Measurements from ENCODE around the gene COL5A2.

Gene COL5A2

GRCh38 chr2:189102735-189103134 lies 76.8 kb downstream of the COL5A2 start:
- no peak for DNase-seq (ENCODE audit: low read depth in 3 of 3)

DNA sequence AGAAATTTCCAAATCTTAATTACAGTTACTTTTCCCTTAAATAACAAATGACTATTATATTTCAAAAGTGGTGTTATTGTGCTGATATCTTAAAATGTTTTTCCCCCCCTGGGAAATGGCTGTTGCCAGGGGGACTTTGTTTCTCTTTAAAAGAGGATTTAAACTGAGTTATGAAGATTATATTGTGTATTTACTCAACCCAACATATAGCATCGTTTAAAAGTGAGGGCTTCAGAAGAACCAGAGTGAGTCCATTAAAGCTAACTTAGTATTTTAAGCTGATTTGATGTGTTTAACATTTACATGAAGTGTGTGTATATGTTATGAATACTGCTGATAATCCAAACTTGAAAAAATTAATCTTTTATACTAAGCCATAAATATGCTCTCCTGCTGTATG lies 81.6 kb downstream of the COL5A2 start:
- DNase-seq (ENCODE audit: low read depth in 3 of 3), result no peak

GRCh38 chr2:189096769-189097447 lies 82.7 kb downstream of the COL5A2 start:
- no peak for DNase-seq (ENCODE audit: low read depth in 3 of 3)

DNA sequence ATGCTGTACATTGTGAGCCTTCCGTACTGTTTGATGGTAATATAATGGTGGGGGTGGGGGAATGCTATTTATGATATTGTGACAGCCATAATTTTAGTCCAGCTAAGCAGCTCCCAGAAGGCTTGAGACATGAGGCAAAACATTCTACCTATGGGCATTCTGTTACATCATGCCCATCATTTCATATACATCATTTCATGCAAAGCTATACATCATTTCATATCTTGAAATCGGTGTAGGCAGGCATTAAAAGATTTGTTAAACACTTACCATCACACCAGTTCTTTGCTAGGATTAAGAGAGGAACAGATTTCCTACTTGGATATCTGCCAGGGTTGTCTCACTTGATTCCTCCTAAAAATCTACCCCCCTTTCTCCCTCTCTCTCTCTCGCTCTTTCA lies 84.5 kb downstream of the COL5A2 start:
- DNase-seq (ENCODE audit: low read depth in 3 of 3), result no peak

DNA sequence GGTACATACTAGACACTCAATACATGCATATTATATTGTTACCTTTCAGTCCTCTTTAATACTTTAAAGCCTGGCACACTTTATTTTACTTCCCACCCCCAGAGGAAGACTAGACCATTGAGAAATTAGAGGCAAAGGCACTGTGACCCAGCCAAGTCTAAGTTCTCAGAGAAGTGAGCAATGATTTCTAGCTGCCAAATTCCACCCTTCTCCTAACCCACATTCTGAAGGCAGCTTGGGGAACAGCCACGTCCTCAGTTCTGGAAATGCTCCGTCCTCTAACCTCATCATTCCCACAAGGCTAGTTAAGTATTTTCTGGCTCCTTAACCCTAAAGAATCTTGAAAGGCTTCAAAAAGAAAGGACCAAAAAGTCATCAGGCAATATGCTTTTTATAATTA lies 86.6 kb downstream of the COL5A2 start:
- no peak for DNase-seq (ENCODE audit: low read depth in 3 of 3)

- no peak for DNase-seq (ENCODE audit: low read depth in 3 of 3)
Observed at GRCh38 chr2:189091253-189091652, 88.3 kb downstream of the COL5A2 start.

- no peak for DNase-seq (ENCODE audit: low read depth in 3 of 3)
Observed at GRCh38 chr2:189088591-189089205, 90.9 kb downstream of the COL5A2 start.

GRCh38 chr2:189086710-189087109 lies 92.9 kb downstream of the COL5A2 start:
- no peak for DNase-seq (ENCODE audit: low read depth in 3 of 3)

DNA sequence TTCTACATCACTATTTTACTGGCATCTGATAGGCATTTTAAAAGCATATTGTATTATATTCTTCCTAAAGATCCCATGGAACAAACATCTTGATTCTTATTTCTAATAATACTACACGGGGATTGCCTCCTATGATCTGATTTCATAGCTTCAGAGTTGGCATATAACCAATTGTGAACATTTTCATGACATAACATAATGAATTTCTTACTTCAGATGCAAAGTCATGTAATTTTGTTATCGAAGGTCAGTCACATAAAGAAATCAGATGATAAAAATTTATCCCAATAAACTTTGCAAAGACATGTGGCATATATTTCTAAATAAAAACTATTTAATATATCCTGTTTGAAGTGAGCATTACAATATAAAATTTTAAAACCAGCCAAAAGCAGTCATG lies 93.3 kb downstream of the COL5A2 start:
- no peak for DNase-seq (ENCODE audit: low read depth in 3 of 3)

GRCh38 chr2:189083606-189084005 lies 96.0 kb downstream of the COL5A2 start:
- DNase-seq (ENCODE audit: low read depth in 3 of 3), result no peak

DNA sequence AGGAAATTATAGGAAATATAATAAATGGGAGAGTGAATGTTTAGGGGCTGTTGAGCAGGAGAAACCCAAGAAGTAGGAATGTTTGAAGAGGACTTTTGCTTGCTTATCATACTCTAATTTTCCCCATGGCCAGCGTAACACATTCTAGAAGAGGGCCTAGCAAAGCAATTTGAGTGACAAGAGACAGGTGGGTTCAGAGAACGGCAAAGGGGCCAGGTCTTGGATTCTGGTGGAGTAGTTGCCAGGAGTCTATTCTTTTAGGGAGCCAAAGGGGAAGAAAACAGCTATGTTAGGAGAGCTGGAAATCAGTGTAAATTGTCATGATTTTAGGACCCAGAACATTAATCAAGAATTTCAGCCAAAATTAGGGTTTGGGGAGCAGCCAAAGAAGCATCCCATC lies 96.5 kb downstream of the COL5A2 start:
- no peak for DNase-seq (ENCODE audit: low read depth in 3 of 3)

GRCh38 chr2:189082376-189082975 lies 97.1 kb downstream of the COL5A2 start:
- DNase-seq (ENCODE audit: low read depth in 3 of 3), result no peak

GRCh38 chr2:189076572-189076971 lies 103.0 kb downstream of the COL5A2 start:
- DNase-seq (ENCODE audit: low read depth in 3 of 3), result no peak

DNA sequence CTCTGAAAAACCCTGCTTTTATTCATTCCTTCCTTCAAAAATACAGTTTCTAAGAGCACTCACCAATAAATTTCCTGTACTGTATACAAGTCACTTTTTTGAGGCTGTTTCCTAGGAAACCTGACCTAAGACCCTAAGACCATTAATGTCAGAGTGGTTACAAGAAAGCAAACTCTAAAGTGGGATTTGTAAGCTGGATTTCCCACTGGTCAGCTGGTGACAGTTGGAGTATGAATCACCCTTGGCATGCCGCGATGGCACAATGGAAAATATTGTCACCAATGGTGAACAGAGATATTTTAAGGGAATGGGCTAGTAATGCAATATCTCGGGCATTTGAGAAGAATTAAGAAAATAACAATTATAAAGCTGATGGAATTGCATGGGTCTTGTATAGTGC lies 103.4 kb downstream of the COL5A2 start:
- DNase-seq (ENCODE audit: low read depth in 3 of 3), result no peak

DNA sequence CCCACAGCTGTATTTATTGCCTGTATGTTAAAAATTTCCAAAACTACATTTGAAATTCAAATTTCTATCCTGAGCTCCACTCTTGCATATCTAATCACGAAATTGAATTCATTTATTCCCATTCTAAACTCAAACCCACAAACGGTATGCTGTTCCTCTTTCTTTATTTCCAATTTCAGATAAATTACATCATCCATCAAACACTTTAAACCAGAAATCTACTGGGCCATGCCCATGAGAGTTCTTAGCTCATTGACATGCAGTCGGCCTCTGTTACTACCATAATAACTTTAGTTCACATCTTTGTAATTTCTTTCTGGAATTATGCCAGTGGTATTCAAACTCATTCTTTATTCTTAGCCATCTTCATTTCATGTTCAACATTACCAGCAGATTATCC lies 105.1 kb downstream of the COL5A2 start:
- DNase-seq (ENCODE audit: low read depth in 3 of 3), result no peak

DNA sequence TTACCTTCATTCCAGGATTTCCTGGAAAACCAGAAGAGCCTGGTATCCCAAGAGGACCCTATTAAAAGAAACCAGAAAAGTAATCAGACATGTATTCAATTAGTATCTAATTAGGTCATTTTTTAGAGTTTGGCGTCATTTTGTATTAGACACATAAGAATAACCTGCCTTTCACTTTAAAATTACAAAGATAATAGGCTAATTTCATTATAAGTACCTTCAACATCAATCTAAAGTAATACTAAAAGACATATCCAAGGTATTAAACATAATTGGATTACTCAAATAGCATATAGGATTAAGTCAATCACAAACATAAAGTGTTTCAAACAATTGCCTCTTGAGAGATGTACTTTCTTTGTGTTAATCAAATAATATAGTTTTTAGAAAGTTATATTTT lies 107.5 kb downstream of the COL5A2 start:
- DNase-seq (ENCODE audit: low read depth in 3 of 3), result no peak

DNA sequence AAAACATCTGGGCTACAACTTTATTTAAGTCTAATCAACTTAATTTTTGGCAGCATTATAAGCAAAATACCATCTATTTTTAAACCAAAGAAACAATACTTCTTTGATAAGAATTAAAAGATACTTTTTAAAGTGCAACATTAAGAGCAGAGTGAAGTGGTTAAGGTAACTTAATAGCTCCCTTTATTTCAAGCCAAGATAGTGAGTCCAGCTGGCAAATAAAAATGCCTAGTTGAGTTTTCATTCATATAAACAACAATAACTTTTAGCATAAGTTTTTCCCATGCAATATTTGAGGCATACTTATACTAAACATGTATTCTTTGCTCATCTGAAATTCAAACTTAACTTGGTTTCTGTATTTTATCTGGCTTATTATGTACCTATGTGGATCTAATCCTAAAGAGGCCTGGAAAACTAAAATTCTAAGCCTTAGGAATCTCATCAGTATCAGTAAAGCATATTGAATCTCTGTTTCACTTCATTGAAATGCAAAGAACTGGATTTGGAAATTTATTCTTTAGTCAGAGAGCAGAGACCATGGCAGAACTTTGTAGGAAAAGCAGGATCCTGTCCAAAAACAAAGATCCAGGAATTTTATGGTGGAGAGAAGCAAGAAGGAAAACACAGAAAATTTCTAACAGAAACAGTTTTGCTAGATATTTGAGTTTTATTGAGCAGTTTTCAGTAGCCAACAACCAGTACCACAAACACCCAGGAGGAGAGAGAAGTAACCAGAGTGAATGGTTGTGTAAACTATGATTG lies 109.5 kb downstream of the COL5A2 start:
- no peak for DNase-seq (ENCODE audit: low read depth in 3 of 3)

DNA sequence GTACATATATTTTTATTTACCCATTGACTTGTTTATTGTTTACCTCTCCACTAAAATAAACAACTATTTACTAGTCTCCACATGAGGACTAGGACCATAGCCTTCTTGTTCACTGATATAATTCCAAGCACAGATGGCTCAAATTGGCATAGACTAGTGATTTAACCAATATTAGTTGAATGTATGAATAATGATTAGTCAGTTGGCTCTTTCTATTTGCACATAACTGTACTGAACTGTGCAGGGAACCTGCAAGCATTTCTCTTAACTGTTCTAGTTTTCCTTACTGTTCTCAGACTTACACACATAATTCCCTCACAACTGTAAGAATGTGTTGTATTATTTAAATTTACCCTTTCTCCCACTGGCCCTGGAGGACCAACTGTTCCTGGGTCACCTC lies 113.5 kb downstream of the COL5A2 start:
- no peak for DNase-seq (ENCODE audit: low read depth in 3 of 3)

- DNase-seq (ENCODE audit: low read depth in 3 of 3), result no peak
Observed at GRCh38 chr2:189060096-189060642, 119.4 kb downstream of the COL5A2 start.

DNA sequence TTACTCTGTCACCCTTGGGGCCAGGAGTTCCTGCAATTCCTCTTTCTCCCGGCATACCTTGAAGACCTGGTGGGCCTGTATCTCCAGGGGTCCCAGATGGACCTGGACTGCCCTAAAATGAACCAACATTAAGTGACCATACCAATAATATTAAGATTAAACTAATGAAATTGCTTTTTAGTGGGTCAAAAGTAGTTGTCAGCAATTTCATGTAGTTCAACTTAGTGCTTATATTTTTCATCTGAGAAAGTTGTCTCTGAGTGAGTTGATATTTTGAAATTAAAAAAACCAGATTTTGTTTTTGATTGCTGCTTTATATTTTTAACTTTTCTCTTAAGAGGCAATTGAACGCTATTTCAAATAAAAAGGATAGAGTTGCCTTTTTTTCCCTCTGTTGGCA lies 122.2 kb downstream of the COL5A2 start:
- no peak for DNase-seq (ENCODE audit: low read depth in 3 of 3)

DNA sequence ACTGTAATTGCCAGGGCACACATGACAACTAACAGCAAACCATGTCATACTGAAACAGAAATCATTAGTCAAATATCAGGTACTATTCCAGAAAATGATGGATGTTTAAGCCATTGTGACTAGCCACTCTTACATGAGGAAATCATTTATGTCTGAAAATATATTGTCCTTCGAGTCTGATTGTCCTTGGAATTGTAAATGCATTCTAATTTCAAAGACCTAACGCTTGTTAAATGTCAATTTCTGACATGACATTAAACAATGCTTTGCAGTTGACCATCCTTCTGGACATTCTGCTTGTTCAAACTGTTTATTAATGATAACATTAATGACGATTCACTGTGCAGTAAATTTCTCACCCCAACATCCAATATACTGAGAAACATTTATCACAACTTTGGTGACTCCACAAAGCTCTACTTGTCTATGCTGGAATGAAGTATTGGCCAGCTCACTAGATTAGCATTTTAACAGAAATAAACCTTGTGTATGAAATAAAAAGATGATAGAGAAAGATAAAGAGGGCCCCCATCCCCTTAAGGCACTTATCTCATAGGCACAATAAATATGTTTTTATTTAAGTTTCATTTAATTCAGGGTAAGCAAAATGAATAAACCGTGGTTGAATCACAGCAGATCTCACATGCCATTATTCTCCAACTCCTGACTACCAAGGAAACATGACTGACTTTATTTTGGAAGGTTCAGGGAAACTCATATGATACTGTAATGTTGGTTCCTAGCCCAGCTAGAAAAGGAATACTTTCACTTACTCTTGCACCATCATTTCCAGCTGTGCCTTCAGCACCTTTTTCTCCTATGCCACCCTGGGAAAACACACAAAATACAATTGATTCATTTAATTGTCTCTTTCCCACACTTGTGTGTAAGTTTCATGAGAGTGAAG lies 123.1 kb downstream of the COL5A2 start:
- no peak for DNase-seq (ENCODE audit: low read depth in 3 of 3)

Measured in stimulated activated CD4-positive, alpha-beta T cell treated with anti-CD3 and anti-CD28 coated beads, TNF-alpha, amount 100 ng/mL, for 24 hours (primary cell).